Astrocyte of the cerebellum (primary cell): Measurements from ENCODE around the gene FPR1.
A peak's percentile ranks its signal among the peaks of the same experiment; 100 is the strongest.

Experiments
- DNase-seq: peaks from one replicate; pipeline ENCODE4 v3.0.0-alpha.2; 2011; ENCODE audit warnings: low read depth
- H3K4me3 ChIP-seq: 2 replicates; pipeline ENCODE4 v1.5.1; 2011; ENCODE audit warnings: mild to moderate bottlenecking, low read depth, low read length, moderate library complexity
- in situ Hi-C: cut with HindIII; loops from 2 replicates; pipeline ENCODE4 v1.10.0; 2017; ENCODE audit warnings: low sequenced_read_pairs
- TF ChIP-seq, protein P1 (sequence below): IDR thresholded peaks from 2 replicates; pipeline ENCODE4 v1.5.1; 2012; ENCODE audit warnings: low read length, low read depth, moderate library complexity, mild to moderate bottlenecking; ENCODE audit errors: missing control alignments

FPR1 gene

DNA sequence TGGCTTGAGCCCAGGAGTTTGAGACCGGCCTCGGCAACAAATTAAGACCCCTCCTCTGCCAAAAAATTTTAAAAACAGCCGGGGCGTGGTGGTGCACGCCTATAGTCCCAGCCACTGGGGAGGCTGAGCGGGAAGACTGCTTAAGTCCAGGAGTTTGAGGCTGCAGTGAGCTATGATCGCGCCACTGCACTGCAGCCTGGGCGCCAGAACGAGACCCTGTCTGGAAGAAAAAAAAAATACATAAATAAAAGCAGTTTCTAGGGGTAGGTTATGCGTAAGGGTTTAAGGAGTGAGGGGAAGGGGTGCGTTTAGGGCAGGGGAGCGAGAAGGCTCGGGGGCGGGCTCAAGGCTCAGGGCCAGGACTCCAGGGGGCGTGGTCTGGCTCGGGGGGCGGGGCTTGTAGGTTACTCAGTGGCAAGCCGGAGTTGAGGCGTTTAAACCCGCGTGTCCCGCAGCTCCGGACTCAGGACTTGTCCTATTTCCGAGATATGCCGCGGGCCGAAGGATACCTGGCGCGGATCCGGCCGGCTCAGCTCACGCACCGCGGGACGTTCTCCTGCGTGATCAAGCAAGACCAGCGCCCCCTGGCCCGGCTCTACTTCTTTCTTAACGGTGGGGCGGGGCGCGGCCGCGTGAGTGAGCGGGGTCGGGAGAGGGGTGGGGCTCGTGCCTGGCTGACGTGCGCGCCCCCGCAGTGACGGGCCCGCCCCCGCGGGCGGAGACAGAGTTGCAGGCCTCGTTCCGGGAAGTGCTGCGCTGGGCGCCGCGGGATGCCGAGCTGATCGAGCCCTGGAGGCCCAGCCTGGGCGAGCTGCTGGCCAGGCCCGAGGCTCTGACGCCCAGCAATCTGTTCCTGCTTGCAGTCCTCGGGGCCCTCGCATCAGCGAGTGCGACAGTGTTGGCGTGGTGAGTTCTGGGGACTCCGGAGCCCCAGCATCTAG is 47.8 kb downstream of the FPR1 start:
- in situ Hi-C loops = no loop called here
- TF ChIP-seq, protein P1, sequence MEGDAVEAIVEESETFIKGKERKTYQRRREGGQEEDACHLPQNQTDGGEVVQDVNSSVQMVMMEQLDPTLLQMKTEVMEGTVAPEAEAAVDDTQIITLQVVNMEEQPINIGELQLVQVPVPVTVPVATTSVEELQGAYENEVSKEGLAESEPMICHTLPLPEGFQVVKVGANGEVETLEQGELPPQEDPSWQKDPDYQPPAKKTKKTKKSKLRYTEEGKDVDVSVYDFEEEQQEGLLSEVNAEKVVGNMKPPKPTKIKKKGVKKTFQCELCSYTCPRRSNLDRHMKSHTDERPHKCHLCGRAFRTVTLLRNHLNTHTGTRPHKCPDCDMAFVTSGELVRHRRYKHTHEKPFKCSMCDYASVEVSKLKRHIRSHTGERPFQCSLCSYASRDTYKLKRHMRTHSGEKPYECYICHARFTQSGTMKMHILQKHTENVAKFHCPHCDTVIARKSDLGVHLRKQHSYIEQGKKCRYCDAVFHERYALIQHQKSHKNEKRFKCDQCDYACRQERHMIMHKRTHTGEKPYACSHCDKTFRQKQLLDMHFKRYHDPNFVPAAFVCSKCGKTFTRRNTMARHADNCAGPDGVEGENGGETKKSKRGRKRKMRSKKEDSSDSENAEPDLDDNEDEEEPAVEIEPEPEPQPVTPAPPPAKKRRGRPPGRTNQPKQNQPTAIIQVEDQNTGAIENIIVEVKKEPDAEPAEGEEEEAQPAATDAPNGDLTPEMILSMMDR = peak; percentile 48
- H3K4me3 ChIP-seq = peak overlapping the region; percentile 51
- peak; percentile 85 for DNase-seq

DNA sequence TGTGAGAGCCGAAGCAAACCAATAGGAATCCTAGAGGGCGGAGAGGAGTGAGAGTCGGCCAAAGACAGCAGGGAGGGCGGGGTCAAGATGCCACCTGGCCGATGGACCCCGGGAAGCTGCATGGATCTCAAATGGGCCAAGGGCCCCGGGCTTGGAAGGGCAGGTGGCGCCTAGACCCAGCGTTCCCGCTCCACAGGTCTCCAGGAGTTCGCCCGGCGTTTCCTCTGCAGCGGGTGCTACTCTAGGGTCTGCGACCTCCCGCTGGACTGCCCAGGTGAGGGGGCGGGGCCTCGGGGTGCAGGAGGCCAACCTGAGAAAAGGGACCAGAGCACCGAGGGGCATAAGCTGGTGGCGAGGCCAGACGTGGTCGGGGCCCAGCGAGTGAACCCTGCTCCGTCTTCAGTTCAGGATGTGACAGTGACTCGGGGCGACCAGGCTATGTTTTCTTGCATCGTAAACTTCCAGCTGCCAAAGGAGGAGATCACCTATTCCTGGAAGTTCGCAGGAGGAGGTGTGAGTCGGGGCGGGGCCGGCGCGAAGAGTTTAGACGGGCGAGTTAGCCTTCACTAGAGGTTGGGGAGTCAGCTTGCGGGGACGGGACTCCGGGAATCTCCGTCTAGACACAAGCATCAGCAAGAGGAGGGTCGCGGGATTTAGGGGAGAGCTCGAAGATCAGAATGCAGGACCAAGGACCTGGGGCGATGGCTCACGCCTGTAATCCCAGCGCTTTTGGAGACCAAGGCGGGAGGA is 48.7 kb downstream of the FPR1 start:
- H3K4me3 ChIP-seq = no peak overlapping the region
- in situ Hi-C loops = no loop called here
- TF ChIP-seq, protein P1 = no peak
- no peak for DNase-seq

DNA sequence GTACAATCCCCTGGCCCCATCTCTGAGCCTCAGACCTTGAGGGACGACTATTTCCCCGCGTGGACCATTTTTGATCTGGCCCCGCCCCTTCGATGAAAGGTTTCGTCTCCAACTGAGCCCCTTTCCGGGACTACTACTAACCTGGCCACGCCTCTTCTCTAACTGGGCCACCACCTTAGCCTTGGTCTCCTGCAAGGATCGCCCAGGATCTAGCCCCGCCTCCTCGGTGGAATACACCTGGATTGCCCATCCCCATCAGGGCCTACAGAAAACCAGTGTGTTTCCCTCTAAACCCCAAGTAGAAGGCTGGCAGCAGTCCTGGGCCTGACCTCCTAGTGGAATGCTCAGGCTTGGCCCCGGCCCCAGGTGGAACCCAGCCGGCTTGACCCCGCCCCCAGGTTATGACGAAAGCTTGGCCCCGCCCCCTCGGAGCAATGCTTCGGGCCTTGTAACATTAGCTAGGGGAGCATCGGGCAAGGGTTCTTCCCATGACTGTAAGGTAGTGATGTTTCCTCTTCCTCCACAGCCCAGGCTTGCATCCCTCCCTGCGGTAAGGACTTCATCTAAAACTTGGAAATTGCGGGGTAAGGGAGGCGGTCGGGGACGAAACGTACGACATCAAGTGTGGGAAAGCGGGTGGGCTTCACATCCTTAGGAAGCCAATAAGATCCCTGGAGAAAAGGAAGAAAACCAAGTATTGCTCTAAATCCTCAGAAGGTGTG is 49.4 kb downstream of the FPR1 start:
- no peak overlapping the region for H3K4me3 ChIP-seq
- no peak for DNase-seq
- TF ChIP-seq, protein P1 = no peak

DNA sequence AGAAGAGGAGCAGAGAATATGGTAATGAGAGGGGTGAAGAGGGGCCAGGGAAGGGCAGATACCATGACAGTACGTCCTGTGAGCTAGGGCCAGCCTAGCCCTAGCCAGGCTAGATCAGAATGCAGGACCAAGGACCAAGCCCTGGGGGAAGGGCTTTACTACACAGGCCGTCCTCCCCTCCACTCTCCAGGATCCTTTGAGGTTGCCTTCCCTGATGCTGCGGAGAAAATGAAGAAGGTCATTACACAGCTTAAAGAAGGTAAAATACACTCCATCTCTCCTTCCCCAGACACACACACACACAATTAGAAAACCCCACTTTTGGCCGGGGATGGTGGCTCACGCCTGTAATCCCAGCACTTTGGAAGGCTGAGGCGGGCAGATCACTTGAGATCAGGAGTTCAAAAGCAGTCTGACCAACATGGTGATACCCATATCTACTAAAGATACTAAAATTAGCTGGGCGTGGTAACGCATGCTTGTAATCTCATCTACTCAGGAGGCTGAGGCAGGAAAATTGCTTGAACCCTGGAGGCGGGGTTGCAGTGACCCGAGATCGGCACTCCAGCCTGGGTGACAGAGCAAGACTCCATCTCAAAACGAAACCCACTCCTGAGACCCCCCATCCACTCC is 50.1 kb downstream of the FPR1 start:
- in situ Hi-C loops = no loop called here
- DNase-seq = no peak
- H3K4me3 ChIP-seq = no peak overlapping the region
- TF ChIP-seq, protein P1 = no peak

More for the DNA sequence above, 49.4 kb downstream of the FPR1 start:
- in situ Hi-C loops = no loop called here

DNA sequence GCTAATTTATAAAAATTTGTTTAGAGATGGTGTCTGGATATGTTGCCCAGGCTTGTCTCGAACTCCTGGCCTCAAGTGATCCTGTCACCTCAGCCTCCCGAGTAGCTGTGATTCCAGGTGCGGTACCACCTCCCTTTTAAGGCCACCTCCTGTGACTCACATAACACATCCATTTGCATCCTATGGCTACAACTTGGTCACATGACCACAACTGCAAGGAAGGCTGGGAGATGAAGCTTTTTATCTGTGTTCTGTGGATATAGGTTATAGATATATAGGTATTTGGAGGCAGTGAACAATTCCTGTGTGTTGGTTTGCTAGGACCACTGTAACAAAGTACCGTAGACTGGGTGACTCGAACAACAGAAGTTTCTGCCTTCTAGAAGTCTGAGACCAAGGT is 52.5 kb downstream of the FPR1 start:
- in situ Hi-C loops = no loop called here
- no peak for DNase-seq
- TF ChIP-seq, protein P1 = no peak
- no peak overlapping the region for H3K4me3 ChIP-seq

DNA sequence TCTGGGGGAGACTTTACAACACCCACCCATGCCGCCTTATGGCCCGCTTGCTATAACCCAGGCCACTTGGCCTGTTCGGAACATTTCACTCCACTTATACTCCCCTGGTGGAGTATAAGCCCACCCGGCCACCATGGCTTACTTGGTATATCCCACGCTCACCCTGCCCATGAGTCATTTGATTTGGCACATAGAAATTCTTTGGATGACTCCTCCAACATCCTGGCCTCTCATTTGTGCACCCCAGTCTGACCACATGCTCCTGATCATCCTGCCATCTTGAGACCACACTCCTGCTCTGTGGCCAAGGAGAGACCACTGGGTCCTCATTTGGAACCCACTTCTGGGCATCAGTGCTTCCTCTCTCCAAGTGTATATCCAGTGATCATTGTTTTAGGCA is 53.4 kb downstream of the FPR1 start:
- in situ Hi-C loops = no loop called here
- TF ChIP-seq, protein P1 = no peak
- H3K4me3 ChIP-seq = no peak overlapping the region
- no peak for DNase-seq
